Aorta (tissue), 5 donors: ENCODE measurements around the gene MED13L. TPM values are rescaled to one million over a fixed set of nuclear protein-coding genes. Genes with fewer than 3 reads are reported as not detected.

Source experiments
- ATAC-seq: fragments of 200-7000 bp; cut with Tn5 transposase; one replicate; pipeline ENCODE4 v1.9.1; 2022; ENCODE audit warnings: moderate library complexity; ENCODE audit not compliant: low FRiP score
- DNase-seq, 2 donors: peaks; one replicate each; pipeline ENCODE4 v3.0.0-alpha.2; 2020
- H3K27ac ChIP-seq, 2 donors: one replicate each; pipeline ENCODE4 v1.5.1; 2013; ENCODE audit warnings: low read length in 2 of 2, mild to moderate bottlenecking in 2 of 2, moderate library complexity in 2 of 2, control low read depth in 1 of 2, inconsistent platforms in 1 of 2, low read depth in 1 of 2
- H3K27me3 ChIP-seq, 2 donors: one replicate each; pipeline ENCODE4 v1.6.1; 2013; ENCODE audit warnings: control low read depth in 1 of 2, low read length in 1 of 2, mild to moderate bottlenecking in 1 of 2, moderate library complexity in 1 of 2; ENCODE audit not compliant: insufficient read depth in 2 of 2, control insufficient read depth in 1 of 2
- H3K36me3 ChIP-seq, 2 donors: one replicate each; pipeline ENCODE4 v1.6.1; 2013; ENCODE audit warnings: control low read depth in 1 of 2, low read length in 1 of 2, mild to moderate bottlenecking in 1 of 2; ENCODE audit not compliant: insufficient read depth in 2 of 2, control insufficient read depth in 1 of 2
- H3K4me1 ChIP-seq, 2 donors: one replicate each; pipeline ENCODE4 v1.6.1; 2013; ENCODE audit warnings: low read length in 2 of 2, control low read depth in 1 of 2, mild to moderate bottlenecking in 1 of 2, moderate library complexity in 1 of 2; ENCODE audit not compliant: insufficient read depth in 2 of 2, control insufficient read depth in 1 of 2
- H3K4me3 ChIP-seq, 2 donors: one replicate each; pipeline ENCODE4 v1.5.1; 2013; ENCODE audit warnings: low read length in 2 of 2, control low read depth in 1 of 2, mild to moderate bottlenecking in 1 of 2
- H3K9me3 ChIP-seq: one replicate; pipeline ENCODE4 v1.6.1; 2013; ENCODE audit warnings: mild to moderate bottlenecking, low read length; ENCODE audit not compliant: control insufficient read depth
- WGBS, 2 donors: extraction: QIAGEN DNeasy Blood & Tissue Kit; methylation state at CpG; one replicate each; pipeline ENCODE4 v1.1.7; 2013; 5-methylcytosine and 5-hydroxymethylcytosine counted together
- intact Hi-C, 2 donors: fragments of 100-400 bp; cut with DNase I; formaldehyde crosslinking; loops; one replicate each; pipeline versions ENCODE4 v1.14.2 to v1.15.0; 2022
- polyA plus RNA-seq, 2 donors: library from polyadenylated mRNA; stranded (reverse); fragments of 200-250 nt; gene quantifications; one replicate each; pipeline ENCODE4 v1.2.3, GENCODE V29; 2013
- total RNA-seq, 2 donors: library from RNA; stranded (reverse); fragmentation: NEBNext Ultra II Directional; extraction: Animal tissue kit (Norgen Biotek cat#: 25700); gene quantifications; one replicate each; pipeline ENCODE4 v1.2.1, GENCODE V29; 2021
- donor health status: healthy with polysubstance abuse.
- donor health status: Bipolar disorder and iron deficiency.
- donor health status: DM: no; HTN: no; CAD: no.
- donor health status: DM: no; HTN: no; CAD: no.
- donor health status: DM: yes; HTN: yes; CAD: no.

MED13L gene
- total and polyA plus RNA-seq, 4 donors, result 16.7 to 215 (median 114) TPM

DNA sequence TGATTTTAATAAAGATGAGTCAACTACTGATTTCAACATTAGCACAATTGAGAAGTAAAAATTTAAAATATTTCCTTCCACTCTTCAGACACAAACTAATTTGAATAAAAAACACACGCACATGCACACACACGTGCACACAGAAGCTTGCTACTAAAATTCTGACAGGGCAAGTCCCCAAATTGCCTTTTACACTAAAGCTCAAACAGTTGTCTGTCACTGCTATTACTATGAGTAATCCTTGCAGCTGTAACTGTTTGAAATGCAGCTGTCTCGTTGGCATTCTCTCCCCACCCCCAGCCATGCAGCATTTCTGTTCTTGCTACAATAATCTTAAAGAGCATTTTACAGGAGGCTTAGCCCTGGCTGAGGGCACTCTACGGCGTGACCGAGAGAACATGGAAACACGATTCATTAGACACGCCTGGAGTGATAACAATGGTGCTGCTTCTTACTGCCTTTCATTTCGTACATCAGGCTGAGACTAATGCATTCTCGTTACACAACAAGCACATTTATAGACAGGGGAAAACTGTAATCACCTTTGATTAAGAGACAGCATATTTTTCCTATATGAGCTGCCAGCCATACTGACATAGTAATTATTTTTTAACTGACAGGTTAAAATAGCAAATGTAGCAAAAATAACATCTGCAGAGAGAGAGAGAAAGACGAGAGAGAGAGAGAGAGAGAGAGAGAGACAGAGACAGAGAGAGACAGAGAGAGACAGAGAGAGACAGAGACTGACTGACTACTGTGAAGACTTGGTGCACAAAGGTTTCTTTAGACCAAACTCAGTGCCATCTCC is 153.8 kb downstream of the MED13L start:
- Histone ChIP-seq H3K27ac (no peak overlapping the region), H3K36me3 (no peaks in the 10 kb centered on the region), H3K4me3 (no peak overlapping the region), H3K9me3 (no peaks in the 10 kb centered on the region), H3K4me1 (peaks cover 11 to 22% of the 10 kb centered on the region in 2 donors), H3K27me3 (no peaks in the 10 kb centered on the region)
- DNase-seq (no peak), ATAC-seq (peak; percentile 23)
- WGBS, 2 donors, result 11 to 12% methylated on average over 11 of the region's 11 CpGs
- intact Hi-C loops, result no loop called here

DNA sequence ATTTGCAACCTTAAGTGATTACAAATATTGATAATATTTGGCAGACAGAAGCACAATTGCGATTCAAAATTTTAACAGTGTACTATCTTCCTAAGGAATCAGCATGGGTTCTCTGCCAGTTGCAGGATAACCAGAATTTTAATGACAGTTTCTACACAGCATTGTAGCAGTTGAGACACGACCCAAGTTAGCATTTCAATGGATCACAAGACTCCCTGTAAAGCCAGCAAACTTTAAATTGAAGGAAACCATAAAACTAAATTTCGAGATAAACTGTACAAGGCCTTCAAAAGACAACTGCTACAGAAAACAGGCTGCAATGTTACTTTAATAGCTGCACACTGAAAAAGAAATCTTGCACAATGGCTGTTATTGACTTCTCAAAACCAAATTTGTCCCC is 154.9 kb downstream of the MED13L start:
- Histone ChIP-seq H3K9me3 (no peaks in the 10 kb centered on the region), H3K4me1 (peaks cover 11 to 17% of the 10 kb centered on the region in 2 donors), H3K27me3 (no peaks in the 10 kb centered on the region), H3K36me3 (no peaks in the 10 kb centered on the region), H3K4me3 (no peak overlapping the region), H3K27ac (no peak overlapping the region)
- intact Hi-C loops, result no loop called here
- ATAC-seq (peak; percentile 41), DNase-seq (no peak)
- 62 to 66% methylated on average over 3 of the region's 3 CpGs for WGBS, 2 donors

DNA sequence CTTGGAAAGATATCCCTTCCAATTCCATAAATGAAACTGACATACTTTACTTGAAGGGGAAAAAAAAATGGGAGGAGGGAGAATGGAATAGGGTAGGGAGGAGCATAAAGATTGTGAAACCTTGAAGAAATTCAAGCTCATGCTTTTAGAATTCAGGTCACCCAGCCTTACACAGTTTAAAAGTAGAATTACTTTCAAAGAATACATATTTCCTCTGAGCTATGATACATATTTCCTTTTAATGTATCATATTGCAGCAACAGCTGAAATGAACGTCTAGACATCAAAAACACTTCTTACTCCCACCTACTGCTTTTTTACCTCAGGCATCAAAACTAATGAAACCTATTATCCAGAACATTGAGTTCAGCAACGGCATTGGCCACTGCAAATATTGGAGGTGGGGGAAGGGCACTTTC is 156.0 kb downstream of the MED13L start:
- DNase-seq (no peak), ATAC-seq (peak; percentile 52)
- no peak overlapping the region for H3K27ac ChIP-seq
- H3K4me3 ChIP-seq, result no peak overlapping the region
- no peaks in the 10 kb centered on the region for H3K9me3 ChIP-seq
- H3K36me3 ChIP-seq, result no peaks in the 10 kb centered on the region
- intact Hi-C loops, result no loop called here
- peaks cover 11 to 13% of the 10 kb centered on the region in 2 donors for H3K4me1 ChIP-seq
- H3K27me3 ChIP-seq, result no peaks in the 10 kb centered on the region
- WGBS, 2 donors, result 10 to 12% methylated on average over 2 of the region's 2 CpGs

DNA sequence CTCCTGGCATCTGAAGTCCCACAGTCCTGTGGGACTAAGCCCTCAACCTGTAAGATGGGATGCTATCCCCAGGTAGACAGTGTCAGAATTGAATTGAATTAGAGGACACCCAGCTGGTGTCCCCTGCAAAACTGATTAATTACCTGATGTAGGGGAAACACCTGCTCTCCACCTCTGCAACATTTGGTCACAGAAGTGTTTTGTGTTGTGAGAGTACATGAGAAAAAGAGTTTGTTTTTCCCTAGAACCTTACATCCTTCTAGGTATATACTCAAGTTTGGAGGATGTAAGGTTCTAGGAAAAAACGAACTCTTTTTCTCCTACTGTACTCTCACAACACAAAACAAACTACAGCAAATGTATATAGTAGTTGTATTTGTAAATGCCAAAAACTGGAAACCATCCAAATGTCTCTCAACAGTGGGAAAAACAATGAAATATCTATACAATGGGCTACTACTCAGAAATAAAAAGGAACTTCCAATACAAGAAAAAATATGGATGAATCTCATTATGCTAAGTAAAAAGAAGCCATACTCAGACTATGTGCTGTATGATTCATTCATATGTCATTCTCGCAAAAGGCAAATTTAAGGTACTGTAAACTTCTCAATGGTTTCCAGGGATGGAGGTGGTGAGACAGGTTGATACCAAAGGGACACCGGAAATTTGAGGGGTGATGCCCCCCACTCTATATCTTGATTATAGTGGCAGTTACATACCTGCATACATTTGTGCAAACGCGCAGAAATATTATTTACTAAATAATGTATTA is 160.7 kb downstream of the MED13L start:
- Histone ChIP-seq H3K36me3 (no peaks in the 10 kb centered on the region), H3K9me3 (no peaks in the 10 kb centered on the region), H3K4me1 (peaks cover 4 to 13% of the 10 kb centered on the region in 2 donors), H3K27me3 (no peaks in the 10 kb centered on the region), H3K27ac (no peak overlapping the region), H3K4me3 (no peak overlapping the region)
- 95 to 96% methylated on average over 5 of the region's 5 CpGs for WGBS, 2 donors
- ATAC-seq, result no peak
- no peak for DNase-seq
- intact Hi-C loops, result no loop called here

DNA sequence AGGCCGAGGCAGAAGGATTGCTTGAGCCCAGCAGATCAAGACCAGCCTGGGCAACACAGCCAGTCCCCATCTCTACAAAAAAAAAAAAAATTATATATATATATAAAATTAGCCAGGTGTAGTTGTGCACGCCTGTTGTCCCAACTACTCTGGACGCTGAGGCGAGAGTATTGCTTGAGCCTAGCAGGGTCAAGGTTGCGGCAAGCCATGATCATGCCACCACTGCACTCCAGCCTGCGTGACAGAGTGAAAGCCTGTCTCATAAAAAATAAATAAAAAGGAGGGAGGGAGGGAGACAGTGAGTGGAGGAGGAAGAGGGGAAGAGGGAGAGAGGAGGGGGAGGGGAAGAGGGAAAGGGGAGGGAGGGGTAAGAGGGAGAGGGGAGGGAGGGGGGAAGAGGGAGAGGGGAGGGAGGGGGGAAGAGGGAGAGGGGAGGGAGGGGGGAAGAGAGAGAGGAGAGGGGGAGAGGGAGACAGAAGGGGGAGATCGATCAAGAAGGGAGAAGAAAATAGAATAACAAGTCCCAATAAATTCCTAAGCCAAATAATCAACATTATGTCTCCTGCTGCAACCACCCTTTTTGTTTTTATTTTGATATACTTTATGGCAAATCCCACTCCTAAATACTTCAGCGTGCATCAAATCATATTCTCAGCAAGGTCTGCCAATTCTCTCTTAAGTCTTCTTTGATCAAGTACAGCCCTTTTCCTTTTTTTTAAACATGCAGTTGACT is 163.9 kb downstream of the MED13L start:
- Histone ChIP-seq H3K4me3 (no peak overlapping the region), H3K4me1 (peaks cover 0 to 8% of the 10 kb centered on the region in 2 donors), H3K36me3 (no peaks in the 10 kb centered on the region), H3K9me3 (no peaks in the 10 kb centered on the region), H3K27ac (no peak overlapping the region), H3K27me3 (no peaks in the 10 kb centered on the region)
- ATAC-seq (no peak), DNase-seq (no peak)
- intact Hi-C loops, result no loop called here
- WGBS, 2 donors, result 88 to 91% methylated on average over 8 of the region's 8 CpGs

DNA sequence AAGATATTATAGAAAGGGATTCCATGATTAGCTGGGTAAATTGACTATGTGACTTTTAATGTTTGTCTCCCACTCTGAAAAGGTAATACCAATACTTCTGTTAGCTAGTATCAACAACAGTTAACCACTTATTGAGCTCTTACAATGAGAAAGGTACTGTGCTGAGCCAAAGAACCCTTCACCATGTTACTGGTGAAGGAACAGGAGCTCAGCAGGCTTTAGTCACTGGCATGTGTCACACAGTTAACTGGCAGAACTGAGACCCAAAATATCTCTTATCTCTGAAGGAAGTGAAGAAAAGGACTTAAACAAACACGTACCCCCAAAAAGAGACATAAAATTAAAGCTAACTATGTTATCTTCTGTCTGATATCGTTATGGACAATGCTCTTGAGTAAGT is 170.6 kb downstream of the MED13L start:
- Histone ChIP-seq H3K27ac (no peak overlapping the region), H3K9me3 (no peaks in the 10 kb centered on the region), H3K4me1 (no peaks in the 10 kb centered on the region), H3K36me3 (no peaks in the 10 kb centered on the region), H3K27me3 (no peaks in the 10 kb centered on the region), H3K4me3 (no peak overlapping the region)
- WGBS, 2 donors, result 29 to 32% methylated on average over 2 of the region's 2 CpGs
- no peak for ATAC-seq
- intact Hi-C loops, result no loop called here
- no peak for DNase-seq

DNA sequence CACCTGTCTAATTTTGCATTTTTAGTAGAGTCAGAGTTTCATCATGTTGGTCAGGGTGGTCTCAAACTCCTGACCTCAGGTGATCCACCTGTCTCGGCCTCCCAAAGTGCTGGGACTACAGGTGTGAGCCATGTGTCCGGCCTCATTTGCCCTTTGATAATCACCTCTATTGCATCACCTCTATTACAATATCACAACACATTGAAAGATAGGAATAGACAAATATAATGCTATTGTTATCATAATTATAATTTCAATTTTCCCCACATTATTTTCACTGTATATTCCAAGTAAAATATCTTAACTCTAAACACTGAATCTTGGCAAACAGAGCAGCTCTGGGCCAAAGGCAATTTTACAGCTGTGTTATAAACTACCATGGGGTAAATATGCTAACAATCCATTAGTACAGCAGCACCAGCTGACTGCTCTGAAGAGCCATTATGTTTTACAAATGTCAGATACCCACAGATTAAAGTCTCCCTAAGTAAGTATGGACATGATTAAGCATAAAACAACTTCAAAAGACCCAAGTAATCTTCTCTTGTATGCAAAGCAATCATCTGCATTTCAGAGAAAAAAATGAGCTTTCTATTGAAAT is 173.2 kb downstream of the MED13L start:
- H3K9me3 ChIP-seq, result no peaks in the 10 kb centered on the region
- WGBS, 2 donors, result 96 to 98% methylated on average over 2 of the region's 2 CpGs
- no peaks in the 10 kb centered on the region for H3K36me3 ChIP-seq
- no peak overlapping the region for H3K27ac ChIP-seq
- DNase-seq, result no peak
- intact Hi-C loops, result no loop called here
- no peaks in the 10 kb centered on the region for H3K27me3 ChIP-seq
- ATAC-seq, result no peak
- H3K4me3 ChIP-seq, result no peak overlapping the region
- peaks cover 0 to 6% of the 10 kb centered on the region in 2 donors for H3K4me1 ChIP-seq

DNA sequence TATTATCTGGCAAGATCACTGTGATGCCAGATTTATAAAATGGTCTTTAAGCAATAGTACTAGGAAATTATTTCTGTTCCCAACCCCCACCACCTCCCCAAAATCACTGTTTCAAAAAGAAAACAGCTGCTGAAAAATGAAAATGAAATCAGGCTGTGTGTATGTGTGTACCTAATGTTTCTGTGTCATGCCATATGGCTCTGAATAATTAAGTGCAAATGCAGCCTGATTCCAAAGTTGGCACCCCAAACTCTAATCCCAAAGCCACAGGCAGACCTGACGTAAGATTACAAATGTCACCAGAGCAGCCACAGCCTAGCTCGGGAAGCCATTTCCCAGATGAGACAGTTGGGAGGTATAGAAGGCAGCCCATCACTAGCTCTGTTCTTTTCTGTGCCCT is 175.5 kb downstream of the MED13L start:
- Histone ChIP-seq H3K4me1 (peaks cover 0 to 6% of the 10 kb centered on the region in 2 donors), H3K36me3 (no peaks in the 10 kb centered on the region), H3K27ac (no peak overlapping the region), H3K9me3 (no peaks in the 10 kb centered on the region), H3K27me3 (no peaks in the 10 kb centered on the region), H3K4me3 (no peak overlapping the region)
- ATAC-seq, result no peak
- no peak for DNase-seq
- intact Hi-C loops, result no loop called here
- 82 to 89% methylated on average over 2 of the region's 2 CpGs for WGBS, 2 donors
